ENCODE measurements around the gene TRRAP.

TRRAP gene

DNA sequence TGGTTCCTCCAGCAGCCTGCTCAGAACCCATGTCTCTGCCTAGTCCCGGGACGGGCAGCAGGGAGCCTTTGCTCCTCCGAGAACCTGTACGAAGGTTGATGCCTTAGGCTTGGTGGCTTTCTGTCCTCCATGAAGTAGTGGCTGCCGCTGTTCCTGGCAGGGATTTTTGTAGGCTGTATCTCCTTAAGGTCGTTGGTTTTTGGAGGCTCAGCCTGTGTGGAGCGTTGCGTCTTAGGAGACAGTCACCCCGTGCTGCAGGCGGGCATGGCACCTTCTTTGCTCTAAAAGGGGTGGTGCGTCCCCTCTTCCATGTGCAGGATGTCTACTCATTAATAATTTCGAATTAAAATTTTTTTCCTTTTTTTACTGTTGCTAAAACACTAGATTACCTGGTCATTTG, 92.5 kb downstream of the TRRAP start:
- Histone ChIP-seq H3K36me3 (ENCODE audit: control insufficient read depth, insufficient read depth, low read length) (peaks cover 98% of the 10 kb centered on the region), H3K4me1 (ENCODE audit: control insufficient read depth, insufficient read depth, low read length) (no peaks in the 10 kb centered on the region), H3K9me3 (ENCODE audit: control insufficient read depth, insufficient read depth, low read length) (no peaks in the 10 kb centered on the region), H3K9ac (ENCODE audit: low read depth, low read length) (no peak overlapping the region), H3K4me3 (ENCODE audit: low read depth, low read length) (no peak overlapping the region), H3K27ac (ENCODE audit: low read depth, low read length) (no peak overlapping the region), H3K27me3 (ENCODE audit: control insufficient read depth, insufficient read depth, low read length) (no peaks in the 10 kb centered on the region)

DNA sequence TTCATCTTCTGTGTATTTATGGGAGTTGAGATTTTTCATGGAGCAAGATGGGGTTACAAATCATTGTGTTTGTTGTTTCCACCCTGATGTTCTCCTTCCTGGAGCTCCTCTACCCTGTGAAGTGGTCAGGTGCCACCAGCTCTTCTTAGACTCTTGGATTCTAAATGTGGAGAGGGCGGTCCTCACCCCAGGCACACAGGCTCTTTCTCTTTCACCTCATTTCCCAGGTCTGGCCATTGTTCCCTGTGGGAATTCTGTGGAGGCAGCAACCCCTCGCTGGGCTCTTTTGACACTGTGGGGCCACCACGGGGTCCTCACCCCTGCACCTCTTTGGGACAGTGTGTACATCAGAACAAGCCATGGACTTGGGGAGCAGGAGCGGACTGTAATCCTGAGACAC, 95.9 kb downstream of the TRRAP start:
- no peak overlapping the region for H3K9ac ChIP-seq (ENCODE audit: low read depth, low read length)
- H3K27ac ChIP-seq (ENCODE audit: low read depth, low read length), result no peak overlapping the region
- no peaks in the 10 kb centered on the region for H3K27me3 ChIP-seq (ENCODE audit: control insufficient read depth, insufficient read depth, low read length)
- H3K9me3 ChIP-seq (ENCODE audit: control insufficient read depth, insufficient read depth, low read length), result no peaks in the 10 kb centered on the region
- H3K4me1 ChIP-seq (ENCODE audit: control insufficient read depth, insufficient read depth, low read length), result no peaks in the 10 kb centered on the region
- peaks cover 98% of the 10 kb centered on the region for H3K36me3 ChIP-seq (ENCODE audit: control insufficient read depth, insufficient read depth, low read length)
- no peak overlapping the region for H3K4me3 ChIP-seq (ENCODE audit: low read depth, low read length)

DNA sequence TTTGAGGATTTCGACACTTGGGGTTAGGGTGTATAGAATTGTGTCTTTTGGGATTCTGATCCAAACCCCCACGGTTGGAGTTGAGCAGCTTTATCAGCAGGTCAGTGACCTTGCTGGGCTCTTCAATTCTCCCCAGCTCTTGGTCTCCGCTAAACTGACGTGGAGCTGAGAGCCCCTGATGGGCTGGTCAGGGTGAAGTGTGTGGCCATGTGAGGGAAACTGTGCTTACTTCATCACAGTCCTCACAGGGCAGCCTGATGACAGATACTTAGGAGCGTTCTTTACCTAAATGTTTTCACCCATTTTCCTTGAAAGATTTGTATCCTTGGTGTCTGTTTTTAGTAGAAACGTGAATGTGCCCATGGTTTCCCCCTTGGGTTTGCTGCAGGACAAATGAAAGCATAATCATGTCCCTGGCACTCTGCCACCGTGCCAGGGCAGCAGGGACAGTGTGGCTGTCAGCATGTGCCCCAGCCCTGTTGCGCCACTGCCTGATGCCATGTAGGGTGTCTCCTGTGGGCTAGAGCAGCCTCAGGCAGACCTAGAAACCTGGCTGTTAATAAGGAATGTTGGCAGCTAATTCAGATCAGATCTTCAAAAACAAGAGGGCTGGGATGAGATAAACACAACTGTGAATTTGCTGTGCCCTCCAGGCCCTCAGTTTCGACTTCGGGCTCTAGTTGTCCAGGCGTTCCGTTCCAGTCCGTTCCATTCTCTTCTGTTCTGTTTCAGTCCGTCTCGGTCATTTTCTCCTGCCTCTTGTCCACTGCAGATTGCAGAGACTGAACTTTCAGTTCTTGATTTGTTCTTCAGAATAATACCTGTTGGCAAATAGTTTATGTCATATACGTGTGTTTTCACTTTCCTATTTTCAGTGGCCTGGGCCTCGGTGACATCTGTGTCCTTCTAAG, 96.8 kb downstream of the TRRAP start:
- Histone ChIP-seq H3K4me3 (ENCODE audit: low read depth, low read length) (no peak overlapping the region), H3K27me3 (ENCODE audit: control insufficient read depth, insufficient read depth, low read length) (no peaks in the 10 kb centered on the region), H3K9me3 (ENCODE audit: control insufficient read depth, insufficient read depth, low read length) (no peaks in the 10 kb centered on the region), H3K9ac (ENCODE audit: low read depth, low read length) (no peak overlapping the region), H3K27ac (ENCODE audit: low read depth, low read length) (no peak overlapping the region), H3K36me3 (ENCODE audit: control insufficient read depth, insufficient read depth, low read length) (peaks cover 99% of the 10 kb centered on the region), H3K4me1 (ENCODE audit: control insufficient read depth, insufficient read depth, low read length) (no peaks in the 10 kb centered on the region)

DNA sequence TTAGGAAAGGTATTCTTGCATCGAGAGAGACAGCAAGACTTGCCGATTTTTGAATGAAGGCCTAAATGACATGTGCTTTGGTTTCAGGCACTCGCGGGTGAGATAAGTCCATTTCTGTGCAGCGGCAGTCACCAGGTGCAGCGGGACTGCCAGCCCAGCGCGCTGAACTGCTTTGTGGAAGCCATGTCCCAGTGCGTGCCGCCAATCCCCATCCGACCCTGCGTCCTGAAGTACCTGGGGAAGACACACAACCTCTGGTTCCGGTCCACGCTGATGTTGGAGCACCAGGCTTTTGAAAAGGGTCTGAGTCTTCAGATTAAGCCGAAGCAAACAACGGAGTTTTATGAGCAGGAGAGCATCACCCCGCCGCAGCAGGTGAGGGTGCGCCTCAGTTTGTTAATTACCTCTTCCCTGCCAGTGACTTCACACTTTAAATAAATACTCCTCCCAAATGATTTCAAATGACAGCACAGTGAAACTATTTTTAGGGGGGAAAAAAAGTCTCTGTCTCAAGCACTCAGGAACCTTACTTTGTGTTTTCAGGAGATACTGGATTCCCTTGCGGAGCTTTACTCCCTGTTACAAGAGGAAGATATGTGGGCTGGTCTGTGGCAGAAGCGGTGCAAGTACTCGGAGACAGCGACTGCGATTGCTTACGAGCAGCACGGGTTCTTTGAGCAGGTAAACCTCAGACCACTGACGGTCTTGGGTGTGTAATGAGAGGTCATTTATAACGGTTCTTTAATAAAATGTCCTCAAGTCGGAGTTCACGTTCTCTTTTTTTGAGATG, 98.3 kb downstream of the TRRAP start:
- Histone ChIP-seq H3K27me3 (ENCODE audit: control insufficient read depth, insufficient read depth, low read length) (no peaks in the 10 kb centered on the region), H3K36me3 (ENCODE audit: control insufficient read depth, insufficient read depth, low read length) (peaks cover 97% of the 10 kb centered on the region), H3K9me3 (ENCODE audit: control insufficient read depth, insufficient read depth, low read length) (no peaks in the 10 kb centered on the region), H3K27ac (ENCODE audit: low read depth, low read length) (no peak overlapping the region), H3K4me3 (ENCODE audit: low read depth, low read length) (no peak overlapping the region), H3K4me1 (ENCODE audit: control insufficient read depth, insufficient read depth, low read length) (no peaks in the 10 kb centered on the region), H3K9ac (ENCODE audit: low read depth, low read length) (no peak overlapping the region)

DNA sequence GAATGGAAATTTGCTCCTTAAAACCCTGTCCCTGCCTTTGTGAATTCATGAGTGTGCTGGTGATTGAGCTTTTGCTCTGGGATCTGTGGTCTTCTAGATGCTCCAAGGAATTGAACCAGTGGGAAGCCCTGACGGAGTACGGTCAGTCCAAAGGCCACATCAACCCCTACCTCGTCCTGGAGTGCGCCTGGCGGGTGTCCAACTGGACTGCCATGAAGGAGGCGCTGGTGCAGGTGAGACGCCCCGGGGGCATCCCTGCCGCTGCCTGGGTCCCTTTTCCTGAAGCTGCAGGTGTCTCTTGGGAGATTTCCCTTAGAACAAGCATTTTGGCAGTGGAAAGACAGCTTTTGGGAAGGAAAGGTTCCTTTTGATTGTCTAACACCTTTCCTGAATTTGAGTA, 100.3 kb downstream of the TRRAP start:
- Histone ChIP-seq H3K9me3 (ENCODE audit: control insufficient read depth, insufficient read depth, low read length) (no peaks in the 10 kb centered on the region), H3K36me3 (ENCODE audit: control insufficient read depth, insufficient read depth, low read length) (peaks cover 97% of the 10 kb centered on the region), H3K4me3 (ENCODE audit: low read depth, low read length) (no peak overlapping the region), H3K9ac (ENCODE audit: low read depth, low read length) (no peak overlapping the region), H3K27ac (ENCODE audit: low read depth, low read length) (no peak overlapping the region), H3K27me3 (ENCODE audit: control insufficient read depth, insufficient read depth, low read length) (no peaks in the 10 kb centered on the region), H3K4me1 (ENCODE audit: control insufficient read depth, insufficient read depth, low read length) (no peaks in the 10 kb centered on the region)

DNA sequence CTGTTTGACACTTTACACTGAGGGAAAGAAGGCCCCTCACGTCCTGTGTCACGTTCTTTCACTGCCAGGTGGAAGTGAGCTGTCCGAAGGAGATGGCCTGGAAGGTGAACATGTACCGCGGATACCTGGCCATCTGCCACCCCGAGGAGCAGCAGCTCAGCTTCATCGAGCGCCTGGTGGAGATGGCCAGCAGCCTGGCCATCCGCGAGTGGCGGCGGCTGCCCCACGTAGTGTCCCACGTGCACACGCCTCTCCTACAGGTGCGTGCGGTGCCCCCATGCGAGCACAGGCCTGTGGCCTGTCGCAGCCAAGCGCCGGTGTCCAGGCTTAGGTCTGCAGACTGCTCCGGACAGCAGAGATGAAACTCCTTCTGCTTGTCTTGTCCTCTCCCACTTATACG, 103.4 kb downstream of the TRRAP start:
- peaks cover 97% of the 10 kb centered on the region for H3K36me3 ChIP-seq (ENCODE audit: control insufficient read depth, insufficient read depth, low read length)
- H3K9me3 ChIP-seq (ENCODE audit: control insufficient read depth, insufficient read depth, low read length), result peaks cover 7% of the 10 kb centered on the region; the same call in 1 of the 2 replicates
- H3K27ac ChIP-seq (ENCODE audit: low read depth, low read length), result no peak overlapping the region
- no peak overlapping the region for H3K9ac ChIP-seq (ENCODE audit: low read depth, low read length)
- no peaks in the 10 kb centered on the region for H3K27me3 ChIP-seq (ENCODE audit: control insufficient read depth, insufficient read depth, low read length)
- H3K4me1 ChIP-seq (ENCODE audit: control insufficient read depth, insufficient read depth, low read length), result no peaks in the 10 kb centered on the region
- H3K4me3 ChIP-seq (ENCODE audit: low read depth, low read length), result no peak overlapping the region

DNA sequence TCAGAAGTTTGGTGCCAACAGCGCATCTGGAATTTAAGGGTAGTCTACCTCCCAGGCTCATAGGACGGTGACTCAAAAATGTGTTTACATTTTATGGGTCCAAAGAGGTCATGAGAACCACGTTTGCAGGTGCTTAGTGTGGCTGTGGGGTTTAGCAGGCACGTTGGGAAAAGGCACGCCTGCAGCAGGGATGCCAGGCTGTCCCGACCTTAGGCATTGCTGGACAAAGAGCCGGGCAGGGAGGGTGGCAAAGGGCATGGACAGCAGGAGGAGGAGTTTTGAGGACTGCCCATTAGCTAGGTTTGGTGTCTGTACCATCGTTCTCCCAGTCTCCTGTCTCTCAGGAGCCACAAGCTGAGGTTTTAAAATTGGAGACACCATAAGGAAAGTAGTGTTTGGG, 104.4 kb downstream of the TRRAP start:
- H3K36me3 ChIP-seq (ENCODE audit: control insufficient read depth, insufficient read depth, low read length), result peaks cover 98% of the 10 kb centered on the region

DNA sequence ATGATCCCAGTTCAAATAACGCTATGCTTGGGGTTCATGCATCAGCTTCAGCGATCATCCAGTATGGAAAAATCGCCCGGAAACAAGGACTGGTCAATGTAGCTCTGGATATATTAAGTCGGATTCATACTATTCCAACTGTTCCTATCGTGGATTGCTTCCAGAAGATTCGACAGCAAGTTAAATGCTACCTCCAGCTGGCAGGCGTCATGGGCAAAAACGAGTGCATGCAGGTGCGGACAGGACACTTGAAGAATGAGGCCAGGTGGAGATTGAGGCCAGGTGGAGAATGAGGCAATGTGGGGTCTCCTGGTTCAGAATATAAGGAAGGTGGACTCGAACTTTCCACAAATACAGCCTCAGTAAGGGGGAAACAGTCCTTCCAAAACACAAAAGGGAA, 105.8 kb downstream of the TRRAP start:
- Histone ChIP-seq H3K4me1 (ENCODE audit: control insufficient read depth, insufficient read depth, low read length) (no peaks in the 10 kb centered on the region), H3K36me3 (ENCODE audit: control insufficient read depth, insufficient read depth, low read length) (peaks cover 98% of the 10 kb centered on the region)

More for the DNA sequence above, 104.4 kb downstream of the TRRAP start:
- H3K4me3 ChIP-seq (ENCODE audit: low read depth, low read length), result no peak overlapping the region
- H3K9ac ChIP-seq (ENCODE audit: low read depth, low read length), result no peak overlapping the region
- H3K9me3 ChIP-seq (ENCODE audit: control insufficient read depth, insufficient read depth, low read length), result peaks cover 7% of the 10 kb centered on the region; the same call in 1 of the 2 replicates
- no peaks in the 10 kb centered on the region for H3K4me1 ChIP-seq (ENCODE audit: control insufficient read depth, insufficient read depth, low read length)
- H3K27me3 ChIP-seq (ENCODE audit: control insufficient read depth, insufficient read depth, low read length), result no peaks in the 10 kb centered on the region
- H3K27ac ChIP-seq (ENCODE audit: low read depth, low read length), result no peak overlapping the region

DNA sequence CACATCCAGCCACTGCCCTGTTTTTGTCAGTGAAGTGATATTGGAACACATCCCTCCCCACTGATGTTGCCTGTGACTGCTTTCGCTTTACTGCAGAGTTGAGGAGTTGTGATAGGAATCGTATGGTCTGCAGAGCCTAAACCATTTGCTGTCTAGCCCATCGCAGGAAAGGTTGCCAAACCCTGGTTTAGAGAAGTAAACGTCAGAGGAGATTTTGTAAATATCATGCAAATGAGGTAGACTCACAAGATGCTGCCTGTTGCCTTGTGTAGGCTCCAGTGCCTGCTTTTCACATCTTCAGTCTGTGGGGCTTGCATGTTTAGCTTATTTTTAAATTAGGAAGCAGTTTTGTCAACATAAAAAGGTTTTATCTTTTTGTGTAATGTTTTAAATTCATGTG, 107.1 kb downstream of the TRRAP start:
- Histone ChIP-seq H3K4me3 (ENCODE audit: low read depth, low read length) (no peak overlapping the region), H3K4me1 (ENCODE audit: control insufficient read depth, insufficient read depth, low read length) (no peaks in the 10 kb centered on the region), H3K27ac (ENCODE audit: low read depth, low read length) (no peak overlapping the region), H3K9me3 (ENCODE audit: control insufficient read depth, insufficient read depth, low read length) (peaks cover 7% of the 10 kb centered on the region; the same call in 1 of the 2 replicates), H3K36me3 (ENCODE audit: control insufficient read depth, insufficient read depth, low read length) (peaks cover 98% of the 10 kb centered on the region), H3K27me3 (ENCODE audit: control insufficient read depth, insufficient read depth, low read length) (no peaks in the 10 kb centered on the region), H3K9ac (ENCODE audit: low read depth, low read length) (no peak overlapping the region)

More for the DNA sequence above, 105.8 kb downstream of the TRRAP start:
- Histone ChIP-seq H3K27me3 (ENCODE audit: control insufficient read depth, insufficient read depth, low read length) (no peaks in the 10 kb centered on the region), H3K9me3 (ENCODE audit: control insufficient read depth, insufficient read depth, low read length) (peaks cover 7% of the 10 kb centered on the region; the same call in 1 of the 2 replicates), H3K4me3 (ENCODE audit: low read depth, low read length) (no peak overlapping the region), H3K27ac (ENCODE audit: low read depth, low read length) (no peak overlapping the region), H3K9ac (ENCODE audit: low read depth, low read length) (no peak overlapping the region)

DNA sequence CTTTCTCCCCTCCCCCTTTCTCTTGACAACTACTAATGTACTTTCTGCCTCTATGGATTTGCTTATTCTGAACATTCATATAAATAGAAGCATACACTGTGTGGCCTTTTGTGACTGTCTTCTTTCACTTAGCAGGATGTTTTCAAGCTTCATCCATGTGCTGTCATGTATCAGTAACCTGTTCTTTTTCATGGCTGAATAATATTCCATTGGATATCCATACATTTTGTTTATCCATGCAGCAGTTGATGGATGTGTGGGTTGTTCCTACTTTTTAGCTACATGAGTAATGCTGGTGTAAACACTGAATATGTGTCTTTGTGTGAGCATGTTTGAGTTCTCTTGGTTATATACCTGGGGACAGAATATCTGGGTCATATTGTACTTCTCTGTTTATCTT, 107.6 kb downstream of the TRRAP start:
- Histone ChIP-seq H3K27me3 (ENCODE audit: control insufficient read depth, insufficient read depth, low read length) (no peaks in the 10 kb centered on the region), H3K4me3 (ENCODE audit: low read depth, low read length) (no peak overlapping the region), H3K9me3 (ENCODE audit: control insufficient read depth, insufficient read depth, low read length) (peaks cover 7% of the 10 kb centered on the region; the same call in 1 of the 2 replicates), H3K36me3 (ENCODE audit: control insufficient read depth, insufficient read depth, low read length) (peaks cover 98% of the 10 kb centered on the region), H3K9ac (ENCODE audit: low read depth, low read length) (no peak overlapping the region), H3K4me1 (ENCODE audit: control insufficient read depth, insufficient read depth, low read length) (no peaks in the 10 kb centered on the region), H3K27ac (ENCODE audit: low read depth, low read length) (no peak overlapping the region)

DNA sequence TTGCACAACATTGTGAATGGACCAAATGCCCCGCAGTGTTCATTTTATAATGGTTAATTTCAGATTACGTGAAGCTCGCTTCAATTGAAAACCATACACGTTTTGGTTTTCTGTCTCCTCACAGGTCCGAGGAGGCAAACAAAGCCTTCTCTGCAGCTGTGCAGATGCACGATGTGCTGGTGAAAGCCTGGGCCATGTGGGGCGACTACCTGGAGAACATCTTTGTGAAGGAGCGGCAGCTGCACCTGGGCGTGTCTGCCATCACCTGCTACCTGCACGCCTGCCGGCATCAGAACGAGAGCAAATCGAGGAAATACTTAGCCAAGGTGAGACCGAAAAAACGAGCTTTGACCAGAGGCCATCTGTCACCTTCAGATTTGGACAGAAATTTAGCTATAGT, 110.3 kb downstream of the TRRAP start:
- H3K36me3 ChIP-seq (ENCODE audit: control insufficient read depth, insufficient read depth, low read length), result peaks cover 100% of the 10 kb centered on the region
- no peak overlapping the region for H3K27ac ChIP-seq (ENCODE audit: low read depth, low read length)
- no peaks in the 10 kb centered on the region for H3K4me1 ChIP-seq (ENCODE audit: control insufficient read depth, insufficient read depth, low read length)
- no peak overlapping the region for H3K9ac ChIP-seq (ENCODE audit: low read depth, low read length)
- H3K27me3 ChIP-seq (ENCODE audit: control insufficient read depth, insufficient read depth, low read length), result no peaks in the 10 kb centered on the region
- no peak overlapping the region for H3K4me3 ChIP-seq (ENCODE audit: low read depth, low read length)
- peaks cover 7% of the 10 kb centered on the region; the same call in 1 of the 2 replicates for H3K9me3 ChIP-seq (ENCODE audit: control insufficient read depth, insufficient read depth, low read length)
